Coronary artery (tissue), 2 donors: Measurements from ENCODE around the gene PTH1R.

Experiments
- DNase-seq: peaks from one replicate; pipeline ENCODE4 v3.0.0-alpha.2; 2017; ENCODE audit warnings: low spot score
- H3K27ac ChIP-seq, 2 donors: fragments of 200-600 bp; sonication (generic); one replicate each; pipeline ENCODE4 v1.5.1; 2016 to 2019
- H3K4me3 ChIP-seq: fragments of 200-600 bp; sonication (generic); 2 replicates; pipeline ENCODE4 v1.5.1; 2016; ENCODE audit warnings: mild to moderate bottlenecking, moderate library complexity
- CTCF ChIP-seq: fragments of 200-600 bp; sonication (generic); IDR thresholded peaks from one replicate; pipeline ENCODE4 v1.5.1; 2019; ENCODE audit warnings: antibody characterized with exemption

The PTH1R gene

DNA sequence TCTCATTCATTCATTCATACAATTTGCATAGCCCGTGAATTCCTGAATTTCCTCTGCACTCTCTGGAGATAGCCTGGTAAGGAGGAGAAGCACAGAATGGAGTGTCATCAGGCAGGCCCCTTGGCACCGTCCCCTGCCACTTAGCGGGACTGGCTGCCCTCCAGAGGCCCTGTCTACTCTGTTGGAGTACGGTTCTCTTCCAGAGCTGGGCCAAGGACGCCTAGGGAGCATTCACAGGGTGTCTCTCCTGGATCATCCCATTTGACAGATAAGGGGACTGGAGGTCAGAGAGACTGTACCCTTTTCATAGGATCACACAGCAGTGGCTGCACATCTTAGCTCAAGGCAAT is 48.0 kb downstream of the PTH1R start:
- DNase-seq: no peak
- Histone ChIP-seq H3K4me3 (no peak overlapping the region), H3K27ac (peak overlapping the region; percentile 66 to 72)
- no peak for TF ChIP-seq CTCF

DNA sequence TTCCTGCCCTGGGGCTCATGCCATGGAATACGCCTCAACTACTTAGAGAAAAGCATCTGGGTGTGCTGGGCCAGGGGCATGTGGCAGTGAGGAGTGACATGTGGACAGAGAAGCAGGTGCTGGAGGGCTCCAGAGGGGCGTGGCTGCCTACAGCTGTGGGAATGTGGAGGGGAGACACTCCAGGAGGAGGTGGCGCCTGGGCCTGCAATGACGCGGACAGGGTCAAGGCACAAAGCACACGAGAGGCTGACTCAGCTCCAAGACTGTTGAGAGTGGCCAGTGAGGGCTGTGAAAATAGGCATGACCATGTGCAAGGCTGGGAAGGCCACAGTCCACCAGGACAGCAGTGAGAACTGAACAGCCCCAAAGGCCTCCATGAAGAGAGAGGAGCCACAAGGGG is 48.5 kb downstream of the PTH1R start:
- peak; percentile 77 for DNase-seq
- no peak overlapping the region for H3K4me3 ChIP-seq
- H3K27ac ChIP-seq: peak overlapping the region; percentile 66 to 72
- no peak for TF ChIP-seq CTCF

DNA sequence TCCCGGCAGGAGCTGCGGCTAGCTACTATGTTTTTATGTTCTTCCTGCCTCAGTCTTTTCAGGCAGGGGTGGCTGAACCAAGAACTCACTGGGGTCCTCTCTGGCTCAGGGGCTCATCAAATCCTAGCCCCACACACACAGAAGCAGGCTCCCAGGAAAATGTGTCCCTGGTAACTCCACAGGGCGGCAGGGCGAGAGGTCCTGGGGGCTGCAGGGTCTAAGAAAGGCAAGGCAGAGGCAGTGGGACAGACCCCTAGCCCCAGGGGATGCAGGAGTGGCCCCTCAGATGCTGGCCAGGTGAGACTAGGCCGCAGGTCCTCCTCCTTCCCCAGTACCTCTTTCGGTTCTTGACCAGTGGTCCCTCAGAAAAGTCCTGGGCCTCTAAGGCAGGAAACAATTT is 48.9 kb downstream of the PTH1R start:
- Histone ChIP-seq H3K4me3 (no peak overlapping the region), H3K27ac (peak overlapping the region; percentile 66 to 72)
- DNase-seq: peak; percentile 62
- TF ChIP-seq CTCF: no peak

GRCh38 chr3:46926871-46927717 is 49.6 kb downstream of the PTH1R start:
- Histone ChIP-seq H3K4me3 (no peak overlapping the region), H3K27ac (peak overlapping the region; percentile 66 to 72)
- no peak for TF ChIP-seq CTCF
- DNase-seq: no peak

GRCh38 chr3:46927718-46928073 is 50.2 kb downstream of the PTH1R start:
- no peak for DNase-seq
- no peak for TF ChIP-seq CTCF
- Histone ChIP-seq H3K27ac (peak overlapping the region; percentile 66 to 72), H3K4me3 (no peak overlapping the region)

- DNase-seq: no peak
- H3K27ac ChIP-seq: peak overlapping the region in 1 of 2 donors; percentile 66
- no peak overlapping the region for H3K4me3 ChIP-seq
- no peak for TF ChIP-seq CTCF
Measured at GRCh38 chr3:46928282-46928681, 50.8 kb downstream of the PTH1R start.

GRCh38 chr3:46929324-46929723 is 51.8 kb downstream of the PTH1R start:
- no peak for TF ChIP-seq CTCF
- Histone ChIP-seq H3K27ac (peak overlapping the region; percentile 86 to 92), H3K4me3 (no peak overlapping the region)
- no peak for DNase-seq
